Ammon's horn (tissue), 1 donor: ENCODE results near the gene CDNF.
A peak's percentile ranks its signal among the peaks of the same experiment; 100 is the strongest.
"Not testable (repeated sequence)": the region's sequence is repeated elsewhere in the genome, so short reads cannot be mapped to it uniquely, and the experiment has no call there.

Experiments used
- DNase-seq: peaks from one replicate; pipeline ENCODE4 v3.0.0-alpha.2; 2016; ENCODE audit warnings: low spot score

Gene CDNF

GRCh38 chr10:14839305-14839695 is 1.5 kb upstream of the CDNF start:
- DNase-seq = no peak

GRCh38 chr10:14838582-14839304 is 906 bp upstream of the CDNF start:
- DNase-seq = peak; percentile 20

- no peak for DNase-seq
Observed at GRCh38 chr10:14837003-14837756, 657 bp downstream of the CDNF start.

GRCh38 chr10:14836208-14836607 is 1.6 kb downstream of the CDNF start:
- DNase-seq = no peak

GRCh38 chr10:14833106-14833505 is 4.7 kb downstream of the CDNF start:
- no peak for DNase-seq

GRCh38 chr10:14826076-14826829 is 11.6 kb downstream of the CDNF start:
- no peak for DNase-seq

- no peak for DNase-seq
Observed at GRCh38 chr10:14823966-14824365, 13.9 kb downstream of the CDNF start.

- peak; percentile 59 for DNase-seq
Observed at GRCh38 chr10:14822879-14823755, 14.7 kb downstream of the CDNF start.

GRCh38 chr10:14821635-14822375 is 16.0 kb downstream of the CDNF start:
- DNase-seq = no peak

GRCh38 chr10:14820775-14821154 is 17.1 kb downstream of the CDNF start:
- no peak for DNase-seq

- no peak for DNase-seq
Observed at GRCh38 chr10:14820010-14820774, 17.6 kb downstream of the CDNF start.

- not testable (repeated sequence) for DNase-seq
Observed at GRCh38 chr10:14816717-14817116, 21.1 kb downstream of the CDNF start.

GRCh38 chr10:14815681-14816080 is 22.2 kb downstream of the CDNF start:
- no peak for DNase-seq

GRCh38 chr10:14812271-14812670 is 25.6 kb downstream of the CDNF start:
- DNase-seq = no peak

- DNase-seq = no peak
Observed at GRCh38 chr10:14810969-14811953, 26.6 kb downstream of the CDNF start.

GRCh38 chr10:14806318-14806717 is 31.5 kb downstream of the CDNF start:
- DNase-seq = no peak

- DNase-seq = no peak
Observed at GRCh38 chr10:14803827-14804226, 34.0 kb downstream of the CDNF start.

- DNase-seq = no peak
Observed at GRCh38 chr10:14801723-14802122, 36.1 kb downstream of the CDNF start.

- DNase-seq = no peak
Observed at GRCh38 chr10:14800397-14800796, 37.4 kb downstream of the CDNF start.
